Measurements from ENCODE around the gene ANKMY1.

- TF ChIP-seq RARB (CRISPR knock-in tag; IDR thresholded peaks at IDR 0.05) (no peak), ZFP30 (CRISPR knock-in tag; IDR thresholded peaks at IDR 0.05) (no peak), PATZ1 (CRISPR knock-in tag; IDR thresholded peaks at IDR 0.05; ENCODE audit: borderline replicate concordance) (no peak), GLIS3 (CRISPR knock-in tag; IDR thresholded peaks at IDR 0.05) (no peak), PPARA (CRISPR knock-in tag; IDR thresholded peaks at IDR 0.05; ENCODE audit: borderline replicate concordance) (no peak), OSR1 (CRISPR knock-in tag; IDR thresholded peaks at IDR 0.05) (no peak), BACH2 (CRISPR knock-in tag; IDR thresholded peaks at IDR 0.05; ENCODE audit: borderline replicate concordance) (no peak), SNAI2 (CRISPR knock-in tag; IDR thresholded peaks at IDR 0.05) (no peak), ISL1 (CRISPR knock-in tag; IDR thresholded peaks at IDR 0.05) (no peak)
- TF ChIP-seq, protein P1, sequence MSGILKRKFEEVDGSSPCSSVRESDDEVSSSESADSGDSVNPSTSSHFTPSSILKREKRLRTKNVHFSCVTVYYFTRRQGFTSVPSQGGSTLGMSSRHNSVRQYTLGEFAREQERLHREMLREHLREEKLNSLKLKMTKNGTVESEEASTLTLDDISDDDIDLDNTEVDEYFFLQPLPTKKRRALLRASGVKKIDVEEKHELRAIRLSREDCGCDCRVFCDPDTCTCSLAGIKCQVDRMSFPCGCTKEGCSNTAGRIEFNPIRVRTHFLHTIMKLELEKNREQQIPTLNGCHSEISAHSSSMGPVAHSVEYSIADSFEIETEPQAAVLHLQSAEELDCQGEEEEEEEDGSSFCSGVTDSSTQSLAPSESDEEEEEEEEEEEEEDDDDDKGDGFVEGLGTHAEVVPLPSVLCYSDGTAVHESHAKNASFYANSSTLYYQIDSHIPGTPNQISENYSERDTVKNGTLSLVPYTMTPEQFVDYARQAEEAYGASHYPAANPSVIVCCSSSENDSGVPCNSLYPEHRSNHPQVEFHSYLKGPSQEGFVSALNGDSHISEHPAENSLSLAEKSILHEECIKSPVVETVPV (CRISPR knock-in tag; IDR thresholded peaks at IDR 0.05), result no peak
Observed at GRCh38 chr2:240525802-240526201, 32.0 kb downstream of the ANKMY1 start.
